NCI-H69 (cell line): Measurements from ENCODE around the gene RHPN2.
"Not testable (repeated sequence)": the region's sequence is repeated elsewhere in the genome, so short reads cannot be mapped to it uniquely, and the experiment has no call there.

Experiments
- DNase-seq: peaks from one replicate; lab custom pipeline; 2025; lab: John Stamatoyannopoulos, UW

Gene RHPN2

DNA sequence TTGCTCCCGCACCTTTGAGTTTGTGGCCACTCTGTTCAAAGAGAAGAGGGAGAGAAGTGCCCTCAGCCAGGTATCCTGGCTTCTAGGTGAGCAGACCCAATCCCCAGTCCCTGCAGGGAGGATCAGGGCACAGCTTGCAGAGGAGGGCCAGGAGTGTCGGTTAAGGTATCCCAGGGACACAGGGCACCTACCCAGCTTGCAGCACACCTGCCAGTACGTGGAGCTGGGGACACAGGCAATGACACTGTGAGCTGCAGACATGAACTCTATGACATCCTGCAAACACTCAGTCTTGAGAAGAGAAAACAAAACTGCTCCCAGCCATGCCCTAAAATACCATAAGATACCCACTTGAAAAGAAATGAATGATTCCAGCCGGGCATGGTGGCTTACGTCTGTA is 38.1 kb downstream of the RHPN2 start:
- DNase-seq = not testable (repeated sequence)

- DNase-seq = not testable (repeated sequence)
These were observed 39.0 kb downstream of the RHPN2 start for GRCh38 chr19:33025468-33026238.

- no peak for DNase-seq
These were observed 40.3 kb downstream of the RHPN2 start for GRCh38 chr19:33024398-33024797.

DNA sequence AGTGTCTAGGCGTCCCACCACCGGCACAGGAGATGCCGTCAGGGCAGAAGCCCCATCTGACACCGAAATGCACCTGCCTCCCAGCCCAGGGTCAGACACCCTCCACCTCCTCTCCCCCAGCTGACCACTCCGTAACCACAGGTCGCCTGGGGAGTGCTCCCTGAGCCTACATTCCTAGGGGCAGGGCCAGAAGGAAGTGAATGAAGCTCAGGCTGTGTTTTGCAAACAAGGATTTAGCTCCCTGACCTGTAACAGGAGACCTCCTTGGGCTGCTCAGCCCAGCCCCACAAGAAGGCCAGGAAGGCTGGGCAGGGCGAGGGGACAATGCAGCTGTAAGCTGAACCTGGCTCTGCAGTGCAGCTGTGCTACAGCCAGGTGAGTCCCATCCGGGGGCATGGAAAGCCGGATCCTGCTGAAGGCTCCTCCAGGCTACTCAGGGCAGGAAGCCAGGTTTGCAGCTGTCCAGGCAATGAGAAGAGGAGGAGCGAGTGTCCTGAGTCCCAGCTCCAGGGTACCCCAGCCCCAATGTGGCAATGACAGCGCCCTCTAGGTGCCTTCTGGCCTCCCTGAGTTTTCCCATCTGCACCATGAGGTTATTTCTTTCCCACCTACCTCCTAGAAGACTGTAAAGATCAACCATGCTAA is 42.1 kb downstream of the RHPN2 start:
- DNase-seq = no peak

GRCh38 chr19:33010891-33011290 is 53.8 kb downstream of the RHPN2 start:
- not testable (repeated sequence) for DNase-seq

GRCh38 chr19:33008738-33009137 is 56.0 kb downstream of the RHPN2 start:
- DNase-seq = no peak

GRCh38 chr19:33005440-33005839 is 59.2 kb downstream of the RHPN2 start:
- DNase-seq = no peak

- DNase-seq = not testable (repeated sequence)
These were observed 61.2 kb downstream of the RHPN2 start for GRCh38 chr19:33003424-33004024.

- not testable (repeated sequence) for DNase-seq
These were observed 62.4 kb downstream of the RHPN2 start for GRCh38 chr19:33002126-33002865.

GRCh38 chr19:33000910-33001309 is 63.8 kb downstream of the RHPN2 start:
- no peak for DNase-seq

DNA sequence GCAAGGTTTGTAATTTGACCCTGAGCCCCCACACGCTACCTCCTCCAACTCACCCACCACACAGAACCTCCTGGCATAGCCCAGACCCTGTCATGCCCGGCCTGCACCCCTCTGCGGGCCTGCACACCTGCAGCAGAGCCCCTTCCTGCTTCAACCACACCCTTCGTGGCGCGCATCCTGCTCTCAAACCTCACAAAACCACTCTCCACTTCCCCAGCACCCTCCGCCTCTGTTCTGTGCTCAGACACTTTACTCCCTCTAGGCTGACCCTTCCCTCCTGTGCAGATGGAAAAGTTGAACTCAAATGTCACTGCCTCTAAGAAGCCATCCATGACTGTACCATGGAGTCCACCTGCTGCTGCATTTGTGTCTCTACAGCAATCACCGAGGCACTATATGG is 64.2 kb downstream of the RHPN2 start:
- DNase-seq = no peak

GRCh38 chr19:32998722-32999121 is 66.0 kb downstream of the RHPN2 start:
- no peak for DNase-seq

GRCh38 chr19:32997716-32998355 is 66.9 kb downstream of the RHPN2 start:
- no peak for DNase-seq

DNA sequence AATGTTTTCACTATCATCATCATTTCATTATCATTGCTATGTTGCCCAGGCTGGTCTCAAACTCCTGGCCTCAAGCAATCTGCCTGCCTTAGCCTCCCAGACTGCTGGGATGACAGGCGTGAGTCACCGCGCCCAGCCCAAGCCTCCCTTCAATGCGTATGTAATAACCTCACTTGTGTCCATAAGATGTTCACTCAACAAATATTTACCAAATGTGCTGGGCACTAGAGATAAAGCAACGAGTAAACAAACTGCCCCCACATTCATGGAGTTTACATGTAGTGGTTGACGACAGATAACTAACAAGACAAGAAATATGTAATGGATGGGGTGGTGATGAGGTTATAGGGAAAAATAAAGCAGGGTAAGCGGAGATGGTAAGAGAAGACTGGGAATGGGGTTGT is 67.6 kb downstream of the RHPN2 start:
- DNase-seq = not testable (repeated sequence)

DNA sequence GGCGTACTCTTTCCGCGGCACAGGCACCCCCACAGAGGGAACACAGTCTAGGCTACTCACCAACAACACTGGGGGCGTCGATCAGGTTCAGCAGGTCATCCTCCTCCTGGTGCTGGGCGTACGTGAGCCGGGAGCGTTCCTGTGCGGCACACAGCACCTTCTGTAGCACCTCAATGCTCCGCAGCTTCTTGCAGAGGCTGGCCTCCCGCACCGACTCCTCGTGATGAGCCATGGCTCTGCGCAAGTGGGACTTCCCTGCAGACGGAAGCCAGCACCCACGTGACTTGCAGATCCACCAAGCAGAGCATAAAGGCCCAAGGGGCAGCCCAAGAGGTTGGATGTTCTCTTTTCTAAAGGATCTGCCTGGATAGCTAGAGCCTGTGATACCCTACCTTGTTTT is 68.7 kb downstream of the RHPN2 start:
- DNase-seq = not testable (repeated sequence)

DNA sequence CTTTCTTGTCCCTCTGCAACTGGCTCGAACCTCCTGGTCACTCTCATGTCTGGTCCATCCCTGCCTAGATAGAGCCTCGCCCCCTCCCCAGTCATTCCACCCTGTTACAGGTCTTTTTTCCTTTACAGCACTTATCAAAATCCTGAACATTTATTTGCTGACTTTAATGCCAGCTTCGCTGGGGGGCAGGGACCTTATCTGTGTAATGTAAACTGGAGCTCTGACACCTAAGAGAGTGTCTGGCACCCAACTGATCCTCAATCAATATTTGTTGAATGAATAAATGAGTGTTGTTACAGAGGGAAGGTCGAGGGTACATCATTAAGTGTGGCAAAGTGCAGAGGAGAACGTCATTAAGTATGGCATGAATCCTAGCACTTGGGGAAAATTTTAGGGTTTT is 76.0 kb downstream of the RHPN2 start:
- no peak for DNase-seq

- DNase-seq = not testable (repeated sequence)
These were observed 76.4 kb downstream of the RHPN2 start for GRCh38 chr19:32988254-32988653.

GRCh38 chr19:32982488-32982887 is 82.2 kb downstream of the RHPN2 start:
- not testable (repeated sequence) for DNase-seq

DNA sequence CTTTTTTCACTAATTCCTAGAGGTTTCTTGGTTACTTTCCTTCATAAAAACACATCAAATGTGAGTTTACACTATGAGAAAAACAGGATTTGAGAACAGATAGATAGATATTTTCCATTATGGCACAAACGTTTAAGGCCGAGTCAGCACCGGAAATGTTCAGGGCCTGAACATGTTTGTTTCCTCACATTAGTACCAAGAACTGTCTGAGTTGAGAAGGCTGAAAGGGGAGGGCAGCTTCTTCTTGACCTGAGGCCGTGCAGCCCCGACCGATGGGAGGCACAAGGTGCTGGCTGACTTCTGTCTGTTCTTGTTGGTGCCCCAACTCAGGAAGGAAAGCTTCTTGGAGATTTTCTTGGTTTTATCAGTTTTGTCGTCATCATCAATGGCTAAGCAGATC is 84.9 kb downstream of the RHPN2 start:
- DNase-seq = not testable (repeated sequence)

- not testable (repeated sequence) for DNase-seq
These were observed 86.9 kb downstream of the RHPN2 start for GRCh38 chr19:32977813-32978212.

GRCh38 chr19:32977280-32977679 is 87.4 kb downstream of the RHPN2 start:
- no peak for DNase-seq
